Measurements from ENCODE around the gene TCEAL3.

- no peak for TF ChIP-seq ZNF302 (CRISPR knock-in tag; IDR thresholded peaks at IDR 0.05)
- TF ChIP-seq POLR2A (IDR thresholded peaks at IDR 0.05; ENCODE audit: low read length): no peak
- no peak for TF ChIP-seq KDM5A (IDR thresholded peaks at IDR 0.05)
Observed at GRCh38 chrX:103626855-103627254, 19.1 kb downstream of the TCEAL3 start.
